GM20000 (cell line): ENCODE measurements around the gene HOXA6.

Experiments used
- DNase-seq: peaks from one replicate; pipeline ENCODE4 v3.0.0; 2012; ENCODE audit warnings: low spot score
- TF ChIP-seq, protein P1 (sequence below): IDR thresholded peaks from 2 replicates; pipeline ENCODE4 v1.5.1; 2012; ENCODE audit warnings: mild to moderate bottlenecking, control low read depth; ENCODE audit errors: extremely low read depth, missing control alignments

Gene HOXA6

DNA sequence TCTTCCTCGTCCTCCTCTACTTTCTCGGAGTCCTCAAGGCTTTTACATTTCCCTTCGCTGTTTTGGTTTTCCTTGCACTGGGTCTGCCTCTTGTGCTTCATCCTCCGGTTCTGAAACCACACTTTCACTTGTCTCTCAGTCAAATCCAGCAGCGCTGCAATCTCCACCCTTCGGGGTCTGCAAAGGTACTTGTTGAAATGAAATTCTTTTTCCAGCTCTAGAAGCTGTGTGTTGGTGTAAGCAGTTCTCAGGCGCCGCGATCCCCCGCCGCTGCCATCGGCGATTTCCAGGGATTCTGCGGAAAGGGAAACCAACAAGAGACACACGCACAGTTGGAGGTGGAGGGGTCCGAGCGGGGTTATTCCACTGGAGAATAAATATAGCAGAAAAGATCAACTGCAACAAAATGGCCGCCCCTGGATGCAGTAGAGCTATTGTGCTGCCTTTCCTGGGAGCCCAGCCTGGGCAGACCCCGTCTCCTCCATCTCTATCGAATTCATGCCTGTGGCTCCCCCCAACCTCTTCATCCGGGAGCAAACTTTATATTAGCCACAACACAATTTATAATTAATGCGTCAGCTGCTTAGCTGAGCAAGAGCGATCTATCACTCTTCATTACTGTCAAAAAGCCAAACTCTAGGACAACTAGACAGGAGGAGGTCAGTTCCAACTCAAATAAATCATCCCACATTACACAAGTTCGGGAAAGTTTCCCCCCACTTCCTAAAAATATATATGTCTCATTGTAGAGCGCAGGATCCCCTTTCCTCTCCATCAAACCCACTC is 46.2 kb downstream of the HOXA6 start:
- TF ChIP-seq, protein P1, sequence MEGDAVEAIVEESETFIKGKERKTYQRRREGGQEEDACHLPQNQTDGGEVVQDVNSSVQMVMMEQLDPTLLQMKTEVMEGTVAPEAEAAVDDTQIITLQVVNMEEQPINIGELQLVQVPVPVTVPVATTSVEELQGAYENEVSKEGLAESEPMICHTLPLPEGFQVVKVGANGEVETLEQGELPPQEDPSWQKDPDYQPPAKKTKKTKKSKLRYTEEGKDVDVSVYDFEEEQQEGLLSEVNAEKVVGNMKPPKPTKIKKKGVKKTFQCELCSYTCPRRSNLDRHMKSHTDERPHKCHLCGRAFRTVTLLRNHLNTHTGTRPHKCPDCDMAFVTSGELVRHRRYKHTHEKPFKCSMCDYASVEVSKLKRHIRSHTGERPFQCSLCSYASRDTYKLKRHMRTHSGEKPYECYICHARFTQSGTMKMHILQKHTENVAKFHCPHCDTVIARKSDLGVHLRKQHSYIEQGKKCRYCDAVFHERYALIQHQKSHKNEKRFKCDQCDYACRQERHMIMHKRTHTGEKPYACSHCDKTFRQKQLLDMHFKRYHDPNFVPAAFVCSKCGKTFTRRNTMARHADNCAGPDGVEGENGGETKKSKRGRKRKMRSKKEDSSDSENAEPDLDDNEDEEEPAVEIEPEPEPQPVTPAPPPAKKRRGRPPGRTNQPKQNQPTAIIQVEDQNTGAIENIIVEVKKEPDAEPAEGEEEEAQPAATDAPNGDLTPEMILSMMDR = no peak
- DNase-seq = no peak

DNA sequence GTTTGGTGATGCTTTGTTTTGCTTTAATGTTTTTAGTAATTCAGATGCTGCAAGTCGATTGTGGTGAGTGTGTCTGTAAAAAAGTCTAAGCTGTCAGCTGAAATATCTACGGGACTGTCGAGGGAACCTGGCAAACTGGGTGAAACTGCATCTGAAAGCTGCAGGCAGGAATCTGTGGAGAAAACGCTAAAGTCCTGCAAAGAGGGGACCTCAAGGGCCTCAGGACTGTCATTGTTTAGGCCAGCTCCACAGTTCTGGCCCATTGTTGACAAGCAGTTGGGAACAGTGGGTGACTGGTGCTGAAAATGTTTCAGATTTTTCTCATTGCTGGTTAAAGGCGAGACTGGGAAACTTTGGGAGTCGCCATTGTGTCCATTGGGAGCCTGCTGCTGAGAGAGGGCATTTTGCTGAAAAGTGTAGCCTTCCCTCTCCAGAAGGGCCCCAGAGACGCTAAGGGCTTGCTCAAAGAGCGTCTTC is 46.8 kb downstream of the HOXA6 start:
- TF ChIP-seq, protein P1 = no peak
- no peak for DNase-seq

DNA sequence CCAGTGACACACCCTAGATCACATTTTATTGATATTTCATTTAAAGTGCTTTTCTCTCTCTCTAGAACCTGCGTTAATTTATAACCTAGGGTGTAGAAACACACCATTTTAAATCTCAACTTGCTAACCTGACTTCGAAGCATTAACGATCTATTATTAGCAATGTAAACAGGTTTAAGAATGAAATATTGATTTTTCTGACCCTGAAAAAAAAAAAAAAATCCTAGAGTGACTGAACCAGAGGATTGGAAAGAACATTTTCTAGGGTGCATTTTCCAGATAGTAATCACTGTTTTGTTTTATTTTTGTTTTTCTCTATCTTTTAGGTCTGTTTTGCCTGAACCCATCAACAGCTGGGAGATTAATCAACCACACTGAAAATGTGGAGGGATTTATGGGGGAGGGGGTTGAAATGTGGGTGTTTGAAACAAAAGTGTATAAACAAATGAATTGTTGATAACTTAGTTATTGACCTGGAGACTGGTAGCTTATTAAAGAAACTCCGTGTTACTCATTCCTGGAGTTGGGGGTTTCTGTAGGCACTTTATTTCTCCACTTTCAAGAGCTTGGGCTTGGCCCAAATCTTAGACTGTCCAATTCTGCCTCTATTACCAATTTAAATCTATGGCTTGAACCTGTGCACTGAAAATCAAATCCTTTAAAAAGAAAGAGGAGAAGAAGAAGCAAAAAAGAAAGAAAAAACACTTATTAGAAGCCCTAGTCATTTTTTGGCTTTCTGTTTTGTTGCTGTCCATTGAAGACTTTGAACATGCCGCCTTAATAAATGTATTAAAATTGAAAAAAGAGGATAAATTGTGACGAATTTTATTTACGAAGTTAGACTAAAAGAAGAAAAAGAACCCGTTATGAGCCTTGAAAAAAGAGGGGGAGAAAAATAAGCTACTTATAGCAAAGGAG is 47.9 kb downstream of the HOXA6 start:
- DNase-seq = no peak
- TF ChIP-seq, protein P1 = no peak

DNA sequence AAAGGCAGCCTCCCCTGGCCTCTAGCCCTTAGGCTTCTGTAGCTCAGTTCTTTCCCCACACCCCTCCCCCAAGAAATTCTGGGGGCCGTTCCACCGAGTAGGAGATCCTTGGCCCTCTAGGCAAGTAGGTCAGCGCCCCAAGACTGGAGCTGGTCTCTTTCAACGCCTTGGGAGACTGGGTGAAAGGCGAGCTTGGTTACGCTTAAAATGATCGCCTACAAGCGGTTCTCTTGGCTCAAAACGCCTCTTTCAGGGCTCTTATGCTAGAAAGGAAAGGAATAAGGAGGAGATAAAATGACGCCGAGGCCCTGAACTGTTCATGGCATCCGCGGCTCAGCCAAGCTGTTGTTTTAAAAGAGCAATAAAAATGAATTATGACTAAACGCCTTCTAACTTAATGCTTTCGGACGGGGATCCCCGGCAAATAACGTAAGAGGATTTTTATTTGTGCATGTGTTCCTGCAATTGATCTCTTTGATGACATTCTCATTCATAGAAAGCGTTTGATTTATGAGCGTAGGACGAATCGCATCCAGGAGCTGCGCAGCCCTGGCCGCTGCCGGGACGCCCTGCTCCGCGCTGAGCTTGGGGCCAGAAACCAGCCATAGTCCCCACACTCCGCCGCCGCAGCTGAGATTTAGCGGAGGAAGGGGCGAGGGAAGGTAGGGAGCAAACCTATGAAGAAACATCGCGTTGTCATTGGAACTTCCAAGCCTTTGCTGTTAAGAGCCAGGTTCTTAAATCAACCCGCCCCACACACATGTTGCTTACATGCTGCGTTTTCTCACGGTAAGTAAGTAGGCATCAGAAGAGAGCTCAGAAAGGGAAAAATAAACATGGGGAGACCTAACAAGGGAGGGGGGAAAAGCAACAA is 48.8 kb downstream of the HOXA6 start:
- TF ChIP-seq, protein P1 = no peak
- DNase-seq = no peak

DNA sequence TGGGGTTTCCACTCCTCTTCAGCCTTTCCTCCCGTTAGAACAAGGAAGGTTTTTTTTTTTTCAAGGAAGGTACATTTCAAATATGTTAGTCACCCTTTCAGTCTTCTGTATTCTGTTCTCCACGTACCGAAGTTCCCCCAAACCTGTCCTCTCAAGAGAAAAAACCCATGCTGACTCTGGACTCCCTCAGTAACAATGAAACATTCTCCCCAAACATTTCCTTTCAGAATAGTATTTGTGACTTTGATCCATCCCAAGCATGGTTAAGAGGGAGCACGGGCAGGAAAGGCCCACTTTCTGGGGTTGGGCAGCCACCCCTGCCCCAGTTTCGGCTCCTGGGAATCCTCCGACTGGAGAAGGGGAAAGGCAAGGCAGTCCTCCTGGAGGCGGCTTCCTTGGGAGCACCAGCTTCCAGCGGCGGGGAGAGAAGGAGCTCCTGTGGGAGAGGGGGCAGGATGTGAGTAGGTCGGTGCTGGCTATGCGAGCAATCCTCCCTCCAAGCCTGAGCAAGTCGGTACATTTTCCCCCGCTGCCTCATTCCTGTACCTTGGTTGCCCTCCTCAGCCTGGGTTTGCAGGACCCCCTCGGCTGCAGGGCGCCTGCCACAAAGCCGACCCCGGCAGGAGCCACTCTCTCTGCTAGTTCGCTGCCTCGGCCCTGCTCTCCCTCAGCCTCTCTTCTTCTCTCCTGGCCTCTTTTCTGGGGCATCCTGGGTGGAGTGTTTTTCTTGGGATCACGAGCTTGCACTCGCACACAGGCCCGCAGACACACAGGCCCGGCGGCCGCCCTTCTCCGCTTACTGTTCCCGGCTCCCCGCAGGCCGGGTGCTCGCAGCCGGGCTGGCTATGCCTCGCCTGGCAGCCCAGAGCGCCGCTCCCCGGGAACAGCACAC is 49.6 kb downstream of the HOXA6 start:
- DNase-seq = peak; percentile 19
- TF ChIP-seq, protein P1 = no peak

DNA sequence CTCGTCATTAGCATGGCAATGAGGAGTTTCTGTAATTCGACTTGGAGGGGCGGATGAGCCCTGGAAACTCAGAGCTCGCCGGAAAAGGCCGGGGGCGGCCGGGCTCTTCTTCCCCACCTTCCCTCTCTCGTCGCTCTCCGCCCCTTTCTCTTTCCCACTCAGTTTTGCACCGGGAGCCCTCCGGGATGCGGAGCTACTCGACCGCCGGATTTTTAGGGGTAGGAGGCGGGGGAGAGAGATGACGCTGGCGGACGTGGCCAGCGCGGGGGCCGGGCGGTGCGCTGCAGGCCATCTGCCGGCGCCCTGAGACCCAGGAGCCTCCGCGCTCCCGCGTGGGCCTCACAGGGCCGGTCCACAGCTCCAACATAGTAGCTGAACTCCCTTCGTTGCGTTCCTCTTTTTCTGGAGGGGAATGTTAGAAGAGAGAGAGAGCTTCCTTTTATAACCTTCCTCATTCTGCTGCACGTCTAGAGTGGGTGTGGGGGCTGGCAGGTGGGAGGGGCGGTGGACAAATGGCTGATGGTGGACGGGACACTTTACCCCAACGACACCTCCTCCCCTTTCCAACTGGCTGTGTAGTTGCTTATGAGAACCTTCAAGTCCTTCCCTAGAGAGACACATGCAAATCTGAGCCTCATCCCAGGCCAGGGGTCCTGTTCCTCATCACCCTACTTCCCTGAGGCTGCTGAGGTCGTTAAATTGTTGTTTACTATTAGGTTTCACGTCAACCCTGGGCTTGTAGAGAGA is 50.6 kb downstream of the HOXA6 start:
- DNase-seq = peak; percentile 67
- TF ChIP-seq, protein P1 = no peak
